HUDEP-2 (cell line): ENCODE results near the gene P2RY6.
"Not testable (repeated sequence)": the region's sequence is repeated elsewhere in the genome, so short reads cannot be mapped to it uniquely, and the experiment has no call there.

Experiments
- DNase-seq, 76 experiments: peaks; one replicate each; lab custom pipeline; 2025; ENCODE audit not compliant: unreplicated experiment in 76 of 76; lab: John Stamatoyannopoulos, UW

Gene P2RY6

GRCh38 chr11:73271936-73272679, at the start of gene P2RY6:
Gene P2RY6, plus strand, starts transcription at chr11:73272338. Its CDS starts 24,181 bp downstream, at chr11:73296519.
- no peak for DNase-seq

- no peak for DNase-seq
These were observed 48.0 kb upstream of the P2RY6 start for GRCh38 chr11:73223998-73224730.

- DNase-seq = no peak
These were observed 47.0 kb upstream of the P2RY6 start for GRCh38 chr11:73225001-73225686.

GRCh38 chr11:73225851-73226250, 46.3 kb upstream of the P2RY6 start:
- DNase-seq = no peak

GRCh38 chr11:73226297-73227006, 45.7 kb upstream of the P2RY6 start:
- DNase-seq = no peak

- no peak for DNase-seq
These were observed 44.4 kb upstream of the P2RY6 start for GRCh38 chr11:73227571-73228211.

- DNase-seq = no peak
These were observed 43.6 kb upstream of the P2RY6 start for GRCh38 chr11:73228268-73229134.

- no peak for DNase-seq
These were observed 42.7 kb upstream of the P2RY6 start for GRCh38 chr11:73229321-73229895.

GRCh38 chr11:73229896-73230875, 42.0 kb upstream of the P2RY6 start:
- DNase-seq = no peak

GRCh38 chr11:73230931-73231330, 41.2 kb upstream of the P2RY6 start:
- no peak for DNase-seq

- DNase-seq = not testable (repeated sequence)
These were observed 39.7 kb upstream of the P2RY6 start for GRCh38 chr11:73232487-73232886.

- DNase-seq = no peak
These were observed 38.9 kb upstream of the P2RY6 start for GRCh38 chr11:73233211-73233610.

- no peak for DNase-seq
These were observed 38.3 kb upstream of the P2RY6 start for GRCh38 chr11:73233692-73234470.

- no peak for DNase-seq
These were observed 37.5 kb upstream of the P2RY6 start for GRCh38 chr11:73234471-73235181.

GRCh38 chr11:73235236-73235786, 36.8 kb upstream of the P2RY6 start:
- DNase-seq = no peak

- DNase-seq = no peak
These were observed 35.9 kb upstream of the P2RY6 start for GRCh38 chr11:73236205-73236765.
